Ovary (tissue), 9 donors: ENCODE results near the gene RFX1. TPM values are rescaled to one million over a fixed set of nuclear protein-coding genes. Genes with fewer than 3 reads are reported as not detected.
"Not testable (repeated sequence)": the region's sequence is repeated elsewhere in the genome, so short reads cannot be mapped to it uniquely, and the experiment has no call there.

Experiments used
- DNase-seq, 5 donors: peaks; one replicate each; pipeline ENCODE4 v3.0.0-alpha.2; 2019 to 2020
- H3K27ac ChIP-seq, 2 donors: fragments of 200-600 bp; one replicate each; pipeline versions ENCODE4 v1.5.1 to v1.8.0; 2019 to 2022
- H3K27me3 ChIP-seq: fragments of 200-600 bp; one replicate; pipeline ENCODE4 v1.8.0; 2022
- H3K36me3 ChIP-seq: fragments of 200-600 bp; sonication (generic); one replicate; pipeline ENCODE4 v1.5.1; 2019
- H3K4me1 ChIP-seq: one replicate; pipeline ENCODE4 v1.8.1; 2013; ENCODE audit warnings: mild to moderate bottlenecking, moderate library complexity; ENCODE audit not compliant: insufficient read depth
- H3K4me3 ChIP-seq: fragments of 200-600 bp; sonication (generic); one replicate; pipeline ENCODE4 v1.5.1; 2017
- H3K9me3 ChIP-seq, 2 donors: fragments of 200-600 bp in 1 of 2; sonication (generic) in 1 of 2; one replicate each; pipeline versions ENCODE4 v1.5.1 to v1.8.1; 2013 to 2019; ENCODE audit warnings: mild to moderate bottlenecking in 1 of 2, moderate library complexity in 1 of 2
- CTCF ChIP-seq, 3 donors: fragments of 450-650 bp in 2 of 3; fragments of 200-600 bp in 1 of 3; IDR thresholded peaks; one replicate each; pipeline versions ENCODE4 v1.5.1 to v1.8.0; 2016 to 2022; ENCODE audit warnings: antibody characterized with exemption in 3 of 3, mild to moderate bottlenecking in 1 of 3
- EP300 ChIP-seq: sonication (generic); formaldehyde crosslinking; IDR thresholded peaks from one replicate; pipeline ENCODE4 v1.6.1; 2017; ENCODE audit warnings: antibody characterized with exemption
- POLR2A ChIP-seq: fragments of 450-650 bp; IDR thresholded peaks from one replicate; pipeline ENCODE4 v1.6.1; 2017; ENCODE audit warnings: antibody characterized with exemption, mild to moderate bottlenecking, moderate library complexity
- WGBS, 3 donors: extraction: QIAGEN DNeasy Blood & Tissue Kit in 1 of 3; methylation state at CpG; one replicate each; pipeline versions ENCODE4 v1.1.5 to v1.1.7; 2013 to 2017; 5-methylcytosine and 5-hydroxymethylcytosine counted together
- intact Hi-C, 4 donors: fragments of 100-400 bp; cut with DNase I; formaldehyde crosslinking; loops; one replicate each; pipeline versions ENCODE4 v1.11.0 to v1.15.1; 2022 to 2023
- polyA plus RNA-seq, 2 donors: library from polyadenylated mRNA; stranded (reverse); fragments of 200-250 nt in 1 of 2; fragments of 350-450 nt in 1 of 2; fragmentation: Illumina TruSeq in 1 of 2; extraction: RNeasy Lipid Tissue Mini Kit (QIAGEN cat#74804) in 1 of 2; gene quantifications; one replicate each; pipeline ENCODE4 v1.2.3, GENCODE V29; 2013 to 2014
- total RNA-seq, 7 donors: library from RNA; depleted of rRNA in 2 of 7; stranded (reverse); fragments of >200 nt in 2 of 7; fragmentation: NEBNext Ultra II Directional in 3 of 7; extraction: Animal tissue kit (Norgen Biotek cat#: 25700) in 3 of 7; gene quantifications; one replicate each; pipeline versions ENCODE4 v1.1.0 to v1.2.4, GENCODE V29; 2016 to 2023
- donor health status: DM: no; HTN: no; CAD: no; lungs with moderate emphysema.
- donor health status: DM: no; HTN: no; CAD: no.
- donor health status: Bipolar disorder and iron deficiency.
- donor health status: DM: yes; HTN: yes; CAD: no.
- donor health status: DM: no; HTN: no; CAD: no.
- donor health status: DM: yes; HTN: yes; CAD: no.

RFX1 gene
- total and polyA plus RNA-seq, 9 donors: 1.2 to 16.1 (median 13.1) TPM

DNA sequence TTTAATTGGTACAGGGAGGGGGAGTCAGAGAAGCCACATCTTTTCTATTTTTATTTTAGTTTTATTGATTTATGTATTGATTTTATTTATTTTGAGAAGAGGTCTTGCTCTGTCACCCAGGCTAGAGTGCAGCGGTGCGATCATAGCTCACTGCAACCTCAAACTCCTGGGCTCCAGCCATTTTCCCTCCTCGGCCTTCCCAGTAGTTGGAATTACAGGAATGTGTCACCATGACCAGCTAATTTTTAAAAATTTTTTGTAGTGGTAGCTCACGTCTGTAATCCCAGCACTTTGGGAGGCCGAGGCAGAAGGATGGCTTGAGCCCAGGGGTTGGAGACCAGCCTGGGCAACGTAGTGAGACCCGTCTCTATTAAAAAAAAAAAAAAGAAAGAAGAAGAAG lies 29.6 kb upstream of the RFX1 start:
- TF ChIP-seq CTCF (IDR thresholded peaks at IDR 0.05): no peak
- TF ChIP-seq POLR2A: no peak
- TF ChIP-seq EP300: no peak
- no peaks in the 10 kb centered on the region for H3K4me1 ChIP-seq
- no peak overlapping the region for H3K27ac ChIP-seq
- DNase-seq: no peak
- no peaks in the 10 kb centered on the region for H3K36me3 ChIP-seq
- WGBS, 3 donors: 60 to 72% (median 69%) methylated on average over 7 of the region's 7 CpGs
- no peaks in the 10 kb centered on the region for H3K9me3 ChIP-seq
- intact Hi-C loops: no loop called here
- no peak overlapping the region for H3K4me3 ChIP-seq
- H3K27me3 ChIP-seq: no peaks in the 10 kb centered on the region

DNA sequence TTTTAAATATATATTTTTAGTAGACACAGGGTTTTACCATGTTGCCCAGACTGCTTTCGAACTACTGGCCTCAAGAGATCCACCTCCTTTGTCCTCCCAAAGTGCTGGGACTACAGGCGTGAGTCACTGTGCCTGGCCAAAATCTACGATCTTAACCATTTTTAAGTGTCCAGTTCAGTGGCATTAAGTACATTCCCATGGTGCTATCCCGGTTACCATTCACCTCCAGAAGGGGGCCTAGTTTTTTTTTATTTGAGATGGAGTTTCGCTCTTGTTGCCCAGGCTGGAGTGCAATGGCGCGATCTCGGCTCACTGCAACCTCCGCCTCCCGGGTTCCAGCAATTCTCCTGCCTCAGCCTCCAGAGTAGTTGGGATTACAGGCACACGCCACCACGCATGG lies 29.0 kb upstream of the RFX1 start:
- intact Hi-C loops, DNase-seq, H3K27me3 ChIP-seq, H3K27ac ChIP-seq, H3K36me3 ChIP-seq, H3K4me1 ChIP-seq, H3K4me3 ChIP-seq, H3K9me3 ChIP-seq: not testable (repeated sequence)
- 88 to 91% (median 89%) methylated on average over 12 of the region's 12 CpGs for WGBS, 3 donors

GRCh38 chr19:14033946-14034345 lies 27.8 kb upstream of the RFX1 start:
- Histone ChIP-seq H3K4me1 (no peaks in the 10 kb centered on the region), H3K9me3 (no peaks in the 10 kb centered on the region), H3K36me3 (no peaks in the 10 kb centered on the region), H3K27me3 (no peaks in the 10 kb centered on the region), H3K4me3 (no peak overlapping the region), H3K27ac (no peak overlapping the region)
- intact Hi-C loops: no loop called here
- WGBS, 3 donors: 91 to 98% (median 94%) methylated on average over 2 of the region's 2 CpGs
- TF ChIP-seq CTCF (IDR thresholded peaks at IDR 0.05) (no peak), POLR2A (no peak), EP300 (no peak)
- DNase-seq: no peak

- Histone ChIP-seq H3K4me3 (peak within 1 kb of the TSS; percentile 45), H3K36me3 (no peaks in the 10 kb centered on the region), H3K4me1 (no peaks in the 10 kb centered on the region), H3K27me3 (no peaks in the 10 kb centered on the region), H3K27ac (no peak within 1 kb of the TSS), H3K9me3 (no peaks in the 10 kb centered on the region)
- peak in 3 of 5 donors; percentile 19 to 51 (median 48) for DNase-seq
- intact Hi-C loops: no loop called here
- 0% methylated on average over 37 to 63 of the region's 63 CpGs for WGBS, 3 donors
- TF ChIP-seq CTCF (IDR thresholded peaks at IDR 0.05) (peak in 1 of 3 donors; percentile 20), EP300 (no peak), POLR2A (no peak)
Measured at GRCh38 chr19:14031719-14032480, 25.8 kb upstream of the RFX1 start, which contains the start of gene IL27RA. TSS of gene IL27RA (plus strand) at chr19:14031762. CDS start at chr19:14031873, 111 bp downstream.

GRCh38 chr19:14030997-14031718 lies 25.0 kb upstream of the RFX1 start:
- peak overlapping the region; percentile 45 for H3K4me3 ChIP-seq
- H3K4me1 ChIP-seq: no peaks in the 10 kb centered on the region
- H3K27me3 ChIP-seq: no peaks in the 10 kb centered on the region
- H3K36me3 ChIP-seq: no peaks in the 10 kb centered on the region
- 16 to 23% (median 16%) methylated on average over 12 to 20 of the region's 20 CpGs for WGBS, 3 donors
- no peaks in the 10 kb centered on the region for H3K9me3 ChIP-seq
- TF ChIP-seq POLR2A (no peak), CTCF (IDR thresholded peaks at IDR 0.05) (no peak), EP300 (no peak)
- DNase-seq: no peak
- intact Hi-C loops: no loop called here
- no peak overlapping the region for H3K27ac ChIP-seq
